PC-3 (cell line): ENCODE results near the gene CCBE1.

Experiments
- CTCF ChIP-seq: fragments of 300-600 bp; sonication (generic); conservative IDR thresholded peaks from 2 replicates; pipeline ENCODE4 v1.5.1; 2017; ENCODE audit warnings: antibody characterized with exemption, low read depth, mild to moderate bottlenecking, low read length
- EZH2 ChIP-seq: fragments of 300-600 bp; sonication (generic); IDR thresholded peaks from one replicate; pipeline ENCODE4 v1.6.1; 2017; ENCODE audit warnings: antibody characterized with exemption, mild to moderate bottlenecking, low read length; ENCODE audit not compliant: unreplicated experiment
- EZH2phosphoT487 ChIP-seq: fragments of 300-600 bp; sonication (generic); IDR thresholded peaks from 2 replicates; pipeline ENCODE4 v1.6.1; 2018; ENCODE audit warnings: mild to moderate bottlenecking, antibody characterized with exemption, low read length, borderline replicate concordance

- TF ChIP-seq CTCF (no peak), EZH2 (no peak), EZH2phosphoT487 (no peak)
Observed at GRCh38 chr18:59623456-59624368, 73.5 kb downstream of the CCBE1 start.
